Activated effector memory CD4-positive, alpha-beta T cell treated with anti-CD3 and anti-CD28 coated beads, Interleukin-2, amount 50 U/mL, for 16 hours (primary cell): ENCODE measurements around the gene MOSPD3.
A peak's percentile ranks its signal among the peaks of the same experiment; 100 is the strongest.

Experiments
- DNase-seq: peaks from one replicate; pipeline ENCODE4 v3.0.0-alpha.2; 2020

Gene MOSPD3

GRCh38 chr7:100595188-100595587 is 17.2 kb upstream of the MOSPD3 start:
- DNase-seq, result no peak

GRCh38 chr7:100598425-100598824 is 13.9 kb upstream of the MOSPD3 start:
- no peak for DNase-seq

- DNase-seq, result no peak
Measured at GRCh38 chr7:100599911-100600729, 12.2 kb upstream of the MOSPD3 start.

GRCh38 chr7:100600730-100601038 is 11.7 kb upstream of the MOSPD3 start:
- DNase-seq, result no peak

- no peak for DNase-seq
Measured at GRCh38 chr7:100602889-100603725, 9.2 kb upstream of the MOSPD3 start.

GRCh38 chr7:100603726-100604027 is 8.7 kb upstream of the MOSPD3 start:
- DNase-seq, result no peak

GRCh38 chr7:100604028-100604975 is 8.0 kb upstream of the MOSPD3 start:
- peak; percentile 89 for DNase-seq

- DNase-seq, result peak; percentile 80
Measured at GRCh38 chr7:100604976-100605911, 7.1 kb upstream of the MOSPD3 start.

- no peak for DNase-seq
Measured at GRCh38 chr7:100606313-100606712, 6.0 kb upstream of the MOSPD3 start.

- DNase-seq, result no peak
Measured at GRCh38 chr7:100607111-100607510, 5.2 kb upstream of the MOSPD3 start.

- no peak for DNase-seq
Measured at GRCh38 chr7:100609958-100610357, 2.4 kb upstream of the MOSPD3 start.

- peak; percentile 66 for DNase-seq
Measured at GRCh38 chr7:100612730-100613390, 520 bp downstream of the MOSPD3 start.

- no peak for DNase-seq
Measured at GRCh38 chr7:100613412-100614175, 1.3 kb downstream of the MOSPD3 start.

GRCh38 chr7:100614308-100614861 is 2.0 kb downstream of the MOSPD3 start:
- DNase-seq, result no peak

GRCh38 chr7:100620239-100620638 is 7.9 kb downstream of the MOSPD3 start:
- DNase-seq, result no peak

- no peak for DNase-seq
Measured at GRCh38 chr7:100620804-100621203, 8.5 kb downstream of the MOSPD3 start.

- DNase-seq, result no peak
Measured at GRCh38 chr7:100621554-100621953, 9.2 kb downstream of the MOSPD3 start.

- DNase-seq, result no peak
Measured at GRCh38 chr7:100623951-100624824, 11.8 kb downstream of the MOSPD3 start.

- no peak for DNase-seq
Measured at GRCh38 chr7:100626055-100626454, 13.7 kb downstream of the MOSPD3 start.
